K562 (cell line): ENCODE measurements around the gene ATP1A3. TPM values are rescaled to one million over a fixed set of nuclear protein-coding genes. Genes with fewer than 3 reads are reported as not detected.

ENCODE experiments used
- CHCHD3 ChIP-seq: fragments of 250-450 bp; sonication (Bioruptor Pico); IDR thresholded peaks from 2 replicates; pipeline ENCODE4 v2.1.2; 2022; ENCODE audit warnings: mild to moderate bottlenecking
- HOMEZ ChIP-seq: fragments of 250-450 bp; sonication (Bioruptor Pico); IDR thresholded peaks from 2 replicates; pipeline ENCODE4 v1.4.0; 2020; ENCODE audit warnings: mild to moderate bottlenecking, moderate library complexity
- MGA ChIP-seq: fragments of 450-650 bp; IDR thresholded peaks from 2 replicates; pipeline ENCODE4 v1.6.1; 2016; ENCODE audit warnings: mild to moderate bottlenecking, moderate library complexity
- TCF15 ChIP-seq: fragments of 250-450 bp; sonication (Bioruptor Pico); IDR thresholded peaks from 2 replicates; pipeline ENCODE4 v1.8.0; 2022; ENCODE audit warnings: moderate library complexity, mild to moderate bottlenecking, inconsistent platforms
- ZFP36 ChIP-seq: fragments of 150-350 bp; IDR thresholded peaks from 2 replicates; pipeline ENCODE4 v1.6.1; 2018; ENCODE audit warnings: low read length, low read depth; ENCODE audit not compliant: partially characterized antibody
- ZNF280A ChIP-seq: fragments of 450-650 bp; IDR thresholded peaks from 2 replicates; pipeline ENCODE4 v1.6.1; 2018; ENCODE audit warnings: mild to moderate bottlenecking, low read depth; ENCODE audit not compliant: partially characterized antibody
- ZNF511 ChIP-seq: sonication (generic); formaldehyde crosslinking; IDR thresholded peaks from 2 replicates; pipeline ENCODE4 v1.8.0; 2022; ENCODE audit warnings: mild to moderate bottlenecking, missing genetic modification reagents
- polyA plus RNA-seq, 8 experiments: library from polyadenylated mRNA; depleted of rRNA in 4 of 8; stranded (reverse) in 5 of 8; unstranded in 3 of 8; fragments of >200 nt; fragmentation: Nextera tagmentation in 2 of 8; fragmentation: Illumina TruSeq in 1 of 8; extraction: Ambion mirVana in 2 of 8; extraction: Trizol in 1 of 8; gene quantifications; 2 replicates each; pipeline versions ENCODE4 v1.2.1 to v1.2.3, GENCODE V29; 2011 to 2014; ENCODE audit warnings: inconsistent platforms in 1 of 8, missing spikeins in 1 of 8
- total RNA-seq, 7 experiments: library from RNA; depleted of rRNA in 6 of 7; stranded (reverse); fragments of >200 nt in 6 of 7; fragmentation: Illumina TruSeq in 2 of 7; extraction: Trizol in 2 of 7; gene quantifications; 2 replicates each; pipeline versions ENCODE4 v1.2.1 to v1.2.3, GENCODE V29; 2011 to 2021; ENCODE audit warnings: low replicate concordance in 1 of 7
- TF ChIP-seq, protein P1 (sequence below): fragments of 250-450 bp; sonication (Bioruptor Pico); IDR thresholded peaks from 2 replicates; pipeline ENCODE4 v1.5.0; 2020; ENCODE audit warnings: mild to moderate bottlenecking, borderline replicate concordance

The ATP1A3 gene
- total and polyA plus RNA-seq, 9 of the 15 experiments (the other 6 are each of a cell fraction or from before 2014, with no cell fraction given), result 0.03 to 1.0 (median 0.17) TPM; not detected in 3

GRCh38 chr19:41930322-41930722 is 63.7 kb downstream of the ATP1A3 start (continued):
- TF ChIP-seq MGA (peak; percentile 61), ZFP36 (no peak), ZNF511 (CRISPR knock-in tag) (no peak), CHCHD3 (no peak), ZNF280A (no peak), HOMEZ (CRISPR knock-in tag) (no peak), TCF15 (CRISPR knock-in tag) (no peak)
- TF ChIP-seq, protein P1, sequence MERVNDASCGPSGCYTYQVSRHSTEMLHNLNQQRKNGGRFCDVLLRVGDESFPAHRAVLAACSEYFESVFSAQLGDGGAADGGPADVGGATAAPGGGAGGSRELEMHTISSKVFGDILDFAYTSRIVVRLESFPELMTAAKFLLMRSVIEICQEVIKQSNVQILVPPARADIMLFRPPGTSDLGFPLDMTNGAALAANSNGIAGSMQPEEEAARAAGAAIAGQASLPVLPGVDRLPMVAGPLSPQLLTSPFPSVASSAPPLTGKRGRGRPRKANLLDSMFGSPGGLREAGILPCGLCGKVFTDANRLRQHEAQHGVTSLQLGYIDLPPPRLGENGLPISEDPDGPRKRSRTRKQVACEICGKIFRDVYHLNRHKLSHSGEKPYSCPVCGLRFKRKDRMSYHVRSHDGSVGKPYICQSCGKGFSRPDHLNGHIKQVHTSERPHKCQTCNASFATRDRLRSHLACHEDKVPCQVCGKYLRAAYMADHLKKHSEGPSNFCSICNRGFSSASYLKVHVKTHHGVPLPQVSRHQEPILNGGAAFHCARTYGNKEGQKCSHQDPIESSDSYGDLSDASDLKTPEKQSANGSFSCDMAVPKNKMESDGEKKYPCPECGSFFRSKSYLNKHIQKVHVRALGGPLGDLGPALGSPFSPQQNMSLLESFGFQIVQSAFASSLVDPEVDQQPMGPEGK (CRISPR knock-in tag), result no peak
